ENCODE data around the gene FILIP1L.

GRCh38 chr3:100151024-100151707, 36.9 kb upstream of the FILIP1L start:
- TF ChIP-seq TEAD4 (IDR thresholded peaks at IDR 0.05) (no peak), ZBTB7A (IDR thresholded peaks at IDR 0.05; ENCODE audit: low read depth) (no peak)
